Endothelial cell of umbilical vein (primary cell): Measurements from ENCODE around the gene MICALL1. TPM values are rescaled to one million over a fixed set of nuclear protein-coding genes. Genes with fewer than 3 reads are reported as not detected.

Experiments
- BruUV-seq: library from RNA; stranded (reverse); fragments of 400-500 nt; replicated peaks from 2 replicates; lab custom pipeline; 2021; lab: Mats Ljungman, UMichigan
- CTCF ChIA-PET: fragments of 300-600, 350-600 bp; sonication (Branson Sonifier 250); formaldehyde crosslinking; loops from one replicate; lab custom pipeline; 2021; ENCODE audit warnings: antibody characterized with exemption, inconsistent platforms; lab: Charles Lee
- POLR2A ChIA-PET: fragments of 300-600, 350-600 bp; sonication (Branson Sonifier 250); formaldehyde crosslinking; loops from one replicate; lab custom pipeline; 2021; ENCODE audit warnings: antibody characterized with exemption, inconsistent platforms; lab: Charles Lee
- DNase-seq: peaks from one replicate; pipeline ENCODE4 v3.0.0-alpha.2; 2011; ENCODE audit warnings: low read depth, low spot score
- FAIRE-seq: peaks from 2 replicates; lab custom pipeline; 2011; peaks lifted over from hg19 to GRCh38; lab: Jason Lieb, UNC
- H2AFZ ChIP-seq: 2 replicates; pipeline ENCODE4 v1.6.0; 2012; ENCODE audit warnings: low read depth, low read length, control low read depth, inconsistent platforms
- H3K27ac ChIP-seq: 2 replicates; pipeline ENCODE4 v1.5.1; 2011; ENCODE audit warnings: low read depth, mild to moderate bottlenecking, control low read depth, low read length, moderate library complexity; ENCODE audit not compliant: insufficient read depth
- H3K27me3 ChIP-seq, 2 experiments: 2 replicates each; pipeline versions ENCODE4 v1.6.0 to v1.6.1; 2011; ENCODE audit warnings: low read length in 2 of 2, mixed read lengths in 1 of 2; ENCODE audit not compliant: control insufficient read depth in 2 of 2, insufficient read depth in 2 of 2
- H3K36me3 ChIP-seq, 2 experiments: 2 replicates in 1 of 2; 3 replicates in 1 of 2; pipeline ENCODE4 v1.5.1; 2011; ENCODE audit warnings: low read length in 2 of 2, mild to moderate bottlenecking in 1 of 2, moderate library complexity in 1 of 2; ENCODE audit not compliant: control insufficient read depth in 2 of 2, insufficient read depth in 2 of 2; ENCODE audit errors: extremely low read depth in 1 of 2
- H3K4me1 ChIP-seq: 3 replicates; pipeline ENCODE4 v1.5.1; 2011; ENCODE audit warnings: mild to moderate bottlenecking, low read length; ENCODE audit not compliant: control insufficient read depth, insufficient read depth; ENCODE audit errors: extremely low read depth
- H3K4me2 ChIP-seq: 2 replicates; pipeline ENCODE4 v1.6.1; 2011; ENCODE audit warnings: low read length, control low read depth, mixed read lengths; ENCODE audit not compliant: insufficient read depth
- H3K4me3 ChIP-seq, 3 experiments: fragments of 200-600 bp in 1 of 3; sonication (generic), shearing (Covaris generic) in 1 of 3; replicated peaks in 1 of 3; 2 replicates each; pipeline ENCODE4 v1.5.1; 2011 to 2016; ENCODE audit warnings: control low read depth in 3 of 3, low read length in 3 of 3, mild to moderate bottlenecking in 2 of 3, inconsistent platforms in 1 of 3, low read depth in 1 of 3, moderate library complexity in 1 of 3; ENCODE audit not compliant: insufficient read depth in 1 of 3
- H3K79me2 ChIP-seq: 2 replicates; pipeline ENCODE4 v1.6.0; 2012; ENCODE audit warnings: low read length, inconsistent platforms; ENCODE audit not compliant: control insufficient read depth, insufficient read depth
- H3K9ac ChIP-seq: replicated peaks from 2 replicates; pipeline ENCODE3; 2011; ENCODE audit warnings: low read length, control low read depth; ENCODE audit not compliant: insufficient read depth; ENCODE audit errors: extremely low read depth
- H3K9me1 ChIP-seq: replicated peaks from 3 replicates; pipeline ENCODE4 v1.6.0; 2011; ENCODE audit warnings: mild to moderate bottlenecking, low read length; ENCODE audit not compliant: control insufficient read depth, insufficient read depth; ENCODE audit errors: extremely low read depth
- H3K9me3 ChIP-seq: replicated peaks from 2 replicates; pipeline ENCODE4 v1.5.1; 2012; ENCODE audit warnings: low read length, inconsistent platforms; ENCODE audit not compliant: control insufficient read depth, insufficient read depth
- H4K20me1 ChIP-seq: replicated peaks from 2 replicates; pipeline ENCODE3; 2011; ENCODE audit warnings: mild to moderate bottlenecking, low read length; ENCODE audit not compliant: control insufficient read depth, insufficient read depth; ENCODE audit errors: extremely low read depth
- EZH2 ChIP-seq: IDR thresholded peaks from 2 replicates; pipeline ENCODE4 v1.6.1; 2012; ENCODE audit warnings: borderline replicate concordance, low read depth, mild to moderate bottlenecking, moderate library complexity, low read length, inconsistent platforms; ENCODE audit not compliant: severe bottlenecking
- FOS ChIP-seq: IDR thresholded peaks from 2 replicates; pipeline ENCODE4 v1.6.1; 2011; ENCODE audit warnings: mild to moderate bottlenecking, low read length, moderate library complexity, borderline replicate concordance; ENCODE audit not compliant: insufficient read depth
- GATA2 ChIP-seq: IDR thresholded peaks from 2 replicates; pipeline ENCODE4 v1.7.0; 2011; ENCODE audit warnings: low read depth, mild to moderate bottlenecking, moderate library complexity, mixed read lengths, low read length; ENCODE audit not compliant: insufficient read length, insufficient read depth
- JUN ChIP-seq: IDR thresholded peaks from 2 replicates; pipeline ENCODE4 v1.6.1; 2011; ENCODE audit warnings: borderline replicate concordance, low read depth; ENCODE audit not compliant: insufficient read length, insufficient read depth
- MAX ChIP-seq: IDR thresholded peaks from 2 replicates; pipeline ENCODE4 v1.6.1; 2011; ENCODE audit not compliant: insufficient read depth, insufficient read length
- MYC ChIP-seq: IDR thresholded peaks from one replicate; pipeline ENCODE4 v1.6.1; 2011; ENCODE audit warnings: mild to moderate bottlenecking, low read depth, low read length
- POLR2A ChIP-seq: IDR thresholded peaks from 2 replicates; pipeline ENCODE4 v1.6.1; 2012; ENCODE audit warnings: low read depth, mild to moderate bottlenecking, control low read depth, low read length
- POLR2AphosphoS5 ChIP-seq: IDR thresholded peaks from 2 replicates; pipeline ENCODE4 v1.6.1; 2012; ENCODE audit warnings: low read depth, mild to moderate bottlenecking, control low read depth, low read length, moderate library complexity; ENCODE audit not compliant: insufficient read depth
- dilution Hi-C: fragments of 300-500 bp; cut with MboI; formaldehyde crosslinking; loops from one replicate; pipeline ENCODE4 v1.15.0; 2019; ENCODE audit warnings: low sequenced_read_pairs; ENCODE audit not compliant: extremely low pct_ligation_motif_present
- intact Hi-C: fragments of 100-400 bp; cut with micrococcal nuclease; formaldehyde crosslinking; loops from one replicate; pipeline ENCODE4 v1.10.0; 2022
- polyA plus RNA-seq, 4 experiments: library from polyadenylated mRNA; depleted of rRNA in 3 of 4; stranded (reverse) in 3 of 4; unstranded in 1 of 4; fragments of >200 nt; gene quantifications; 2 replicates each; pipeline versions ENCODE4 v1.2.1 to v1.2.3, GENCODE V29; 2011 to 2012; ENCODE audit warnings: missing spikeins in 1 of 4
- total RNA-seq: library from RNA; stranded (reverse); gene quantifications from 2 replicates; pipeline ENCODE4 v1.2.3, GENCODE V29; 2021
- TF ChIP-seq, protein P1 (sequence below), 2 donors: IDR thresholded peaks; 1 replicate in 1 of 2; 2 replicates in 1 of 2; pipeline ENCODE4 v1.5.1; 2011; ENCODE audit warnings: low read length in 2 of 2, mild to moderate bottlenecking in 2 of 2, moderate library complexity in 2 of 2, control low read depth in 1 of 2, inconsistent platforms in 1 of 2, low read depth in 1 of 2; ENCODE audit not compliant: insufficient read depth in 1 of 2; ENCODE audit errors: extremely low read depth in 1 of 2

MICALL1 gene
- total and polyA plus RNA-seq, 2 donors (not counting 3 experiments of a cell fraction or from before 2014, with no cell fraction given): 23.9 to 66.9 TPM

DNA sequence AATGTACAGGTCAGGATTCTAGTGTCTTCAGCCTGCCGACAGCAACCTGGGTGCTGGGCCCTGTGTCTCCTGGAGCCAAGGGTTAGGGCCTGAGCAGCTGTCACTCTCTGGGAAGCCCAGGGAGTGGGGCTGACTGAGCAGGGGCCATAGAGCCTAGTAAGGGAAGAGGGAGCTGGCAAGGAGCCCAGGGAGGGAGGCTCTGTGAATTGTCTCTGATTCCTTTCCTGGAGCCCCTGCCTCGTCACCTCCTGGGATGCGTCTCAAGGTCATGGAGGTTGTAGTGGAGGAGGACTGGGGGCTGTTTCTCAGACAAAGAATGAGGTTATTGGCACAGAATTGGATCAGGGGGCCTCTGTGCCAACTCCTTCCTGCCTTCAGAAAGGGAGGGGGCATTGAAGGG lies 66.4 kb downstream of the MICALL1 start:
- H3K27me3 ChIP-seq: no peaks in the 10 kb centered on the region
- H3K27ac ChIP-seq: no peak overlapping the region
- no peaks in the 10 kb centered on the region for H3K4me1 ChIP-seq
- H3K4me3 ChIP-seq: no peak overlapping the region
- no peak for FAIRE-seq
- BruUV-seq: no TSS peak
- no peaks in the 10 kb centered on the region for H3K9me3 ChIP-seq
- DNase-seq: no peak
- no peaks in the 10 kb centered on the region for H3K9me1 ChIP-seq
- H3K9ac ChIP-seq: no peak overlapping the region
- H3K79me2 ChIP-seq: no peaks in the 10 kb centered on the region
- ChIA-PET CTCF (interaction anchor here (0.8 to 1.8 kb wide), 3 partner anchors 9 to 155 kb away, joined by 3 to 4 read pairs (median 3); no protein-coding TSS in a partner anchor), POLR2A (no interaction called here)
- no peaks in the 10 kb centered on the region for H4K20me1 ChIP-seq
- no peak for TF ChIP-seq JUN
- no peak for TF ChIP-seq EZH2
- no peak for TF ChIP-seq POLR2AphosphoS5
- TF ChIP-seq GATA2: no peak
- TF ChIP-seq POLR2A: no peak
- no peak for TF ChIP-seq MYC
- TF ChIP-seq, protein P1, sequence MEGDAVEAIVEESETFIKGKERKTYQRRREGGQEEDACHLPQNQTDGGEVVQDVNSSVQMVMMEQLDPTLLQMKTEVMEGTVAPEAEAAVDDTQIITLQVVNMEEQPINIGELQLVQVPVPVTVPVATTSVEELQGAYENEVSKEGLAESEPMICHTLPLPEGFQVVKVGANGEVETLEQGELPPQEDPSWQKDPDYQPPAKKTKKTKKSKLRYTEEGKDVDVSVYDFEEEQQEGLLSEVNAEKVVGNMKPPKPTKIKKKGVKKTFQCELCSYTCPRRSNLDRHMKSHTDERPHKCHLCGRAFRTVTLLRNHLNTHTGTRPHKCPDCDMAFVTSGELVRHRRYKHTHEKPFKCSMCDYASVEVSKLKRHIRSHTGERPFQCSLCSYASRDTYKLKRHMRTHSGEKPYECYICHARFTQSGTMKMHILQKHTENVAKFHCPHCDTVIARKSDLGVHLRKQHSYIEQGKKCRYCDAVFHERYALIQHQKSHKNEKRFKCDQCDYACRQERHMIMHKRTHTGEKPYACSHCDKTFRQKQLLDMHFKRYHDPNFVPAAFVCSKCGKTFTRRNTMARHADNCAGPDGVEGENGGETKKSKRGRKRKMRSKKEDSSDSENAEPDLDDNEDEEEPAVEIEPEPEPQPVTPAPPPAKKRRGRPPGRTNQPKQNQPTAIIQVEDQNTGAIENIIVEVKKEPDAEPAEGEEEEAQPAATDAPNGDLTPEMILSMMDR (IDR thresholded peaks at IDR 0.05; ENCODE audit: extremely low read depth in 1 of 2, insufficient read depth in 1 of 2, low read depth in 1 of 2, low read length in 2 of 2): no peak
- TF ChIP-seq FOS: no peak
- no peak for TF ChIP-seq MAX
- no peak overlapping the region for H3K4me2 ChIP-seq
- H3K36me3 ChIP-seq: peaks cover 0 to 9% of the 10 kb centered on the region in 2 experiments
- H2AFZ ChIP-seq: no peak overlapping the region
- intact Hi-C loops (no loop called here), dilution Hi-C loops (no loop called here)
